Endothelial cell (in vitro differentiated cells): ENCODE data around the gene CAMKMT. TPM values are rescaled to one million over a fixed set of nuclear protein-coding genes. Genes with fewer than 3 reads are reported as not detected.

Experiments
- DNase-seq: peaks from one replicate; pipeline ENCODE4 v3.0.0; 2021; ENCODE audit warnings: low spot score
- H3K27ac Mint-ChIP-seq: one replicate; pipeline ENCODE4 v1.8.0; 2021; ENCODE audit warnings: mixed read lengths, inconsistent platforms; ENCODE audit not compliant: unreplicated experiment
- H3K27me3 Mint-ChIP-seq: one replicate; pipeline ENCODE4 v1.8.0; 2021; ENCODE audit warnings: mild to moderate bottlenecking, moderate library complexity, mixed read lengths, inconsistent platforms; ENCODE audit not compliant: unreplicated experiment
- H3K36me3 Mint-ChIP-seq: one replicate; pipeline ENCODE4 v1.8.0; 2021; ENCODE audit warnings: mild to moderate bottlenecking, low read depth, mixed read lengths, inconsistent platforms; ENCODE audit not compliant: unreplicated experiment
- H3K4me1 Mint-ChIP-seq: one replicate; pipeline ENCODE4 v1.8.0; 2021; ENCODE audit warnings: mild to moderate bottlenecking, mixed read lengths, inconsistent platforms; ENCODE audit not compliant: unreplicated experiment
- H3K4me3 Mint-ChIP-seq: one replicate; pipeline ENCODE4 v1.8.0; 2021; ENCODE audit warnings: mild to moderate bottlenecking, mixed read lengths, inconsistent platforms; ENCODE audit not compliant: unreplicated experiment
- H3K9me3 Mint-ChIP-seq: one replicate; pipeline ENCODE4 v1.8.0; 2021; ENCODE audit warnings: mixed read lengths, inconsistent platforms; ENCODE audit not compliant: unreplicated experiment
- CTCF ChIP-seq: fragments of 200-600 bp; sonication (generic); IDR thresholded peaks from one replicate; pipeline ENCODE4 v1.5.0; 2021; ENCODE audit warnings: antibody characterized with exemption; ENCODE audit not compliant: unreplicated experiment
- total RNA-seq: library from RNA; stranded (reverse); fragmentation: NEBNext Ultra II Directional; extraction: Animal tissue kit (Norgen Biotek cat#: 25700); gene quantifications from one replicate; pipeline ENCODE4 v1.2.1, GENCODE V29; 2021; ENCODE audit not compliant: unreplicated experiment

The CAMKMT gene
- total RNA-seq, 1 donor from 2014 or later: 8.4 TPM

GRCh38 chr2:44420725-44421124 is 59.0 kb downstream of the CAMKMT start:
- Mint-ChIP-seq H3K4me3 (no peak overlapping the region), H3K27ac (no peak overlapping the region), H3K36me3 (no peaks in the 10 kb centered on the region), H3K9me3 (no peaks in the 10 kb centered on the region), H3K27me3 (peaks cover 1% of the 10 kb centered on the region), H3K4me1 (no peaks in the 10 kb centered on the region)
- TF ChIP-seq CTCF: no peak
- DNase-seq: no peak

GRCh38 chr2:44424211-44424610 is 62.5 kb downstream of the CAMKMT start:
- Mint-ChIP-seq H3K36me3 (no peaks in the 10 kb centered on the region), H3K4me3 (no peak overlapping the region), H3K27ac (no peak overlapping the region), H3K4me1 (no peaks in the 10 kb centered on the region), H3K9me3 (no peaks in the 10 kb centered on the region), H3K27me3 (peaks cover 2% of the 10 kb centered on the region)
- no peak for DNase-seq
- TF ChIP-seq CTCF: no peak

GRCh38 chr2:44429034-44429433 is 67.3 kb downstream of the CAMKMT start:
- Mint-ChIP-seq H3K4me1 (peaks cover 4% of the 10 kb centered on the region), H3K4me3 (no peak overlapping the region), H3K36me3 (no peaks in the 10 kb centered on the region), H3K27me3 (peaks cover 2% of the 10 kb centered on the region), H3K27ac (no peak overlapping the region), H3K9me3 (no peaks in the 10 kb centered on the region)
- no peak for TF ChIP-seq CTCF
- DNase-seq: no peak

DNA sequence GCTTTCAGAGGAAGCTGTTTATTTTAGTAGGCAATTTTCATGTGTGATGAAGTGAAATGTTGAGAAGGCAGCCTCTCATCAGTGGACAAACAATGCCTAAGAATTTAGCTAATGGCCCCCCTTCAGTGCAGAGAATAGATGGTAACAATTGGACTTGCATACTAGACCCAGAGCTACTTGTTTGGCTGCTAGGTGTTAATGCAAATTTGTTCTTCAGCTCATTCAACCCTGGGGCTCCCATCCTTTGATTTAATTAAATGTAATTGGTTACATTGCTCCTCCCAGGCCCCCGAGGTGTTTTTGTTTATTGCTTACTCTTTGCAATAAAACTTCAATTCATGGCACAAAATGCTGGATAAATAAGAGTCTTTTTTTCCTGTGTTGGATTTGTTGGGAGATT is 68.6 kb downstream of the CAMKMT start:
- Mint-ChIP-seq H3K4me1 (peaks cover 4% of the 10 kb centered on the region), H3K27ac (no peak overlapping the region), H3K27me3 (peaks cover 2% of the 10 kb centered on the region), H3K4me3 (no peak overlapping the region), H3K36me3 (no peaks in the 10 kb centered on the region), H3K9me3 (no peaks in the 10 kb centered on the region)
- no peak for DNase-seq
- TF ChIP-seq CTCF: no peak

GRCh38 chr2:44433895-44434294 is 72.1 kb downstream of the CAMKMT start:
- TF ChIP-seq CTCF: no peak
- no peaks in the 10 kb centered on the region for H3K27me3 Mint-ChIP-seq
- H3K4me1 Mint-ChIP-seq: peaks cover 4% of the 10 kb centered on the region
- no peak for DNase-seq
- no peaks in the 10 kb centered on the region for H3K36me3 Mint-ChIP-seq
- H3K9me3 Mint-ChIP-seq: no peaks in the 10 kb centered on the region
- no peak overlapping the region for H3K27ac Mint-ChIP-seq
- H3K4me3 Mint-ChIP-seq: no peak overlapping the region
